ENCODE results near the gene PTTG2.

DNA sequence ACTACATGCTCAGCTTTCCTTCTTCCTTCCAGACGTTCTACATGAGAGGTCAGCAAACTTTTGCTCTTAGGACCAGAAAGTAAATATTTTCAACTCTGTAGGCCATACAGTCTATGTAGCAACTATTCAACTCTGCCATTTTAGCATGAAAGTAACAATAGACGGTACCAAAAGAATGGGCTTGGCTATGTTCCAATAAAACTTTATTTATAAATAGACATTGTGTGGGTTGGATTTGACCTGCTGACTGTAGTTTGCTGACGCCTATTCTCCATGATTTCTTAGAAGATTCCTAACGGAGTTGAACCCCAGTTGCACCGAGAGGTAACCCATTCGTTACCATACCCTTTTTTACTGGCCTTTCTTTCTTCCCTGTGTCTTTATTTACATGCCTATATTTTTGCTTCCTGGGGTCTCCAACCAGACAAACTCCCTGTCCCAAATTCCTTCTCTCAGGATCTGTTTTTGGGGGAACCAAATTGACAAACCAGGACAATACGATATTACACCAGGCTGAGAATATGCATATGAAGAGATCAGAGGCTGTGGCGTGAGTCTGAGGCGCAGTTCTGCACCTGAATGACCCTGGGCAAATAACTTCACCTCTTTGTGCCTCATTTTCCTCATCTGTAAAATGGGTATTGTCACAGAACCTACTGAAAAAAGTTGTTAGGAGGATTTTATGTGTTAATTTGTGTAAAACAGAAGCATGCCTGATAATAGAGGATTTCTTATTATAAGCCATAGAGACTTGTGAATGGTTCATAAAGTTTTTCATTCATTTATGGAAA is 10.4 kb upstream of the PTTG2 start:
- TF ChIP-seq GATA3 (IDR thresholded peaks at IDR 0.05; ENCODE audit: low read depth, low read length) = no peak
- no peak for TF ChIP-seq GATA2 (IDR thresholded peaks at IDR 0.05; ENCODE audit: low read depth, low read length)

Data from SH-SY5Y (cell line).